Esophagus squamous epithelium (tissue), 5 donors: ENCODE data around the gene GABRB1. TPM values are rescaled to one million over a fixed set of nuclear protein-coding genes. Genes with fewer than 3 reads are reported as not detected.

Source experiments
- DNase-seq: peaks from one replicate; lab custom pipeline; 2025; lab: John Stamatoyannopoulos, UW
- H3K27ac ChIP-seq, 4 donors: fragments of 200-600 bp; sonication (generic); one replicate each; pipeline ENCODE4 v1.5.1; 2016 to 2019; ENCODE audit warnings: mild to moderate bottlenecking in 1 of 4
- H3K27me3 ChIP-seq, 4 donors: fragments of 200-600 bp; sonication (generic); 1 replicate in 3 of 4; 2 replicates in 1 of 4; pipeline versions ENCODE4 v1.5.1 to v1.6.0; 2017 to 2021; ENCODE audit warnings: antibody characterized with exemption in 1 of 4
- H3K36me3 ChIP-seq, 3 donors: fragments of 200-600 bp; sonication (generic); one replicate each; pipeline ENCODE4 v1.5.1; 2016 to 2019
- H3K4me1 ChIP-seq, 3 donors: fragments of 200-600 bp; sonication (generic); one replicate each; pipeline ENCODE4 v1.5.1; 2017 to 2019
- H3K4me3 ChIP-seq, 4 donors: fragments of 200-600 bp; sonication (generic); 1 replicate in 3 of 4; 2 replicates in 1 of 4; pipeline ENCODE4 v1.5.1; 2016 to 2019; ENCODE audit warnings: mild to moderate bottlenecking in 2 of 4, moderate library complexity in 1 of 4
- H3K9me3 ChIP-seq, 3 donors: fragments of 200-600 bp; sonication (generic); one replicate each; pipeline ENCODE4 v1.5.1; 2016 to 2019
- CTCF ChIP-seq, 6 experiments: fragments of 450-650 bp in 4 of 6; fragments of 200-600 bp in 2 of 6; sonication (generic) in 2 of 6; IDR thresholded peaks; one replicate each; pipeline ENCODE4 v1.5.1; 2016 to 2019; ENCODE audit warnings: antibody characterized with exemption in 6 of 6, mild to moderate bottlenecking in 4 of 6, moderate library complexity in 4 of 6
- POLR2A ChIP-seq, 4 donors: fragments of 450-650 bp; IDR thresholded peaks; one replicate each; pipeline ENCODE4 v1.6.1; 2017; ENCODE audit warnings: antibody characterized with exemption in 4 of 4, mild to moderate bottlenecking in 4 of 4, moderate library complexity in 3 of 4
- WGBS, 2 donors: methylation state at CpG; one replicate each; pipeline ENCODE4 v1.1.5; 2018; 5-methylcytosine and 5-hydroxymethylcytosine counted together
- intact Hi-C: fragments of 100-400 bp; cut with DNase I; formaldehyde crosslinking; loops from one replicate; pipeline ENCODE4 v1.15.0; 2022
- total RNA-seq, 4 donors: library from RNA; depleted of rRNA; stranded (reverse); fragments of >200 nt; gene quantifications; one replicate each; pipeline ENCODE4 v1.1.0, GENCODE V29; 2016
- donor health status: DM: yes; HTN: yes; CAD: no.

The GABRB1 gene
- total RNA-seq, 4 donors from 2014 or later, result not detected

- 67 to 75% methylated on average over 3 of the region's 3 CpGs for WGBS, 2 donors
- Histone ChIP-seq H3K27ac (no peak overlapping the region), H3K36me3 (no peaks in the 10 kb centered on the region), H3K27me3 (no peaks in the 10 kb centered on the region), H3K9me3 (no peaks in the 10 kb centered on the region), H3K4me3 (no peak overlapping the region), H3K4me1 (no peaks in the 10 kb centered on the region)
- no peak for TF ChIP-seq POLR2A (IDR thresholded peaks at IDR 0.05)
- no peak for TF ChIP-seq CTCF (IDR thresholded peaks at IDR 0.05)
- intact Hi-C loops, result no loop called here
- no peak for DNase-seq
Observed at GRCh38 chr4:47054130-47054529, 22.8 kb downstream of the GABRB1 start.

- DNase-seq, result no peak
- Histone ChIP-seq H3K27me3 (no peaks in the 10 kb centered on the region), H3K4me1 (no peaks in the 10 kb centered on the region), H3K9me3 (no peaks in the 10 kb centered on the region), H3K27ac (no peak overlapping the region), H3K36me3 (no peaks in the 10 kb centered on the region), H3K4me3 (no peak overlapping the region)
- intact Hi-C loops, result no loop called here
- no peak for TF ChIP-seq CTCF (IDR thresholded peaks at IDR 0.05)
- no peak for TF ChIP-seq POLR2A (IDR thresholded peaks at IDR 0.05)
- WGBS, 2 donors, result 29 to 50% methylated on average over 2 of the region's 2 CpGs
Observed at GRCh38 chr4:47057991-47058390, 26.6 kb downstream of the GABRB1 start.

- Histone ChIP-seq H3K27me3 (no peaks in the 10 kb centered on the region), H3K36me3 (no peaks in the 10 kb centered on the region), H3K9me3 (no peaks in the 10 kb centered on the region), H3K4me1 (no peaks in the 10 kb centered on the region), H3K4me3 (no peak overlapping the region), H3K27ac (no peak overlapping the region)
- no peak for TF ChIP-seq POLR2A (IDR thresholded peaks at IDR 0.05)
- TF ChIP-seq CTCF (IDR thresholded peaks at IDR 0.05), result no peak
- no peak for DNase-seq
- 38 to 40% methylated on average over 4 of the region's 4 CpGs for WGBS, 2 donors
- intact Hi-C loops, result no loop called here
Observed at GRCh38 chr4:47060561-47060960, 29.2 kb downstream of the GABRB1 start.

GRCh38 chr4:47061435-47061834, 30.1 kb downstream of the GABRB1 start:
- no peaks in the 10 kb centered on the region for H3K27me3 ChIP-seq
- H3K4me1 ChIP-seq, result no peaks in the 10 kb centered on the region
- H3K36me3 ChIP-seq, result no peaks in the 10 kb centered on the region
- no peak overlapping the region for H3K27ac ChIP-seq
- intact Hi-C loops, result no loop called here
- H3K9me3 ChIP-seq, result no peaks in the 10 kb centered on the region
- TF ChIP-seq POLR2A (IDR thresholded peaks at IDR 0.05) (no peak), CTCF (IDR thresholded peaks at IDR 0.05) (no peak)
- no peak for DNase-seq
- H3K4me3 ChIP-seq, result no peak overlapping the region
- 36 to 46% methylated on average over 3 of the region's 3 CpGs for WGBS, 2 donors

- Histone ChIP-seq H3K4me1 (no peaks in the 10 kb centered on the region), H3K4me3 (no peak overlapping the region), H3K9me3 (no peaks in the 10 kb centered on the region), H3K27me3 (no peaks in the 10 kb centered on the region), H3K27ac (no peak overlapping the region), H3K36me3 (no peaks in the 10 kb centered on the region)
- TF ChIP-seq CTCF (IDR thresholded peaks at IDR 0.05), result no peak
- no peak for TF ChIP-seq POLR2A (IDR thresholded peaks at IDR 0.05)
- WGBS, 2 donors, result 63 to 79% methylated on average over 2 of the region's 2 CpGs
- intact Hi-C loops, result no loop called here
- DNase-seq, result no peak
Observed at GRCh38 chr4:47065051-47065481, 33.7 kb downstream of the GABRB1 start.
